SK-N-SH (cell line): Measurements from ENCODE around the gene HBB. TPM values are rescaled to one million over a fixed set of nuclear protein-coding genes. Genes with fewer than 3 reads are reported as not detected.

Experiments
- CTCF ChIA-PET: fragments of 300-600, 350-600 bp; formaldehyde crosslinking; extraction: SDS; loops from one replicate; lab custom pipeline; 2021; lab: Yijun Ruan, JAX
- POLR2A ChIA-PET: fragments of 350-600 bp; sonication (Branson Sonifier 250); formaldehyde crosslinking; extraction: SDS; loops from one replicate; lab custom pipeline; 2020; ENCODE audit warnings: antibody characterized with exemption, inconsistent platforms; lab: Yijun Ruan, JAX
- DNase-seq: peaks from one replicate; pipeline ENCODE4 v3.0.0; 2012
- H2AFZ ChIP-seq: fragments of 200-600 bp; sonication (generic); 2 replicates; pipeline ENCODE4 v1.8.1; 2016; ENCODE audit warnings: antibody characterized with exemption, mild to moderate bottlenecking, low read depth
- H3F3A ChIP-seq: fragments of 200-600 bp; sonication (generic); replicated peaks from 2 replicates; pipeline ENCODE3; 2016; ENCODE audit warnings: antibody characterized with exemption, mild to moderate bottlenecking; ENCODE audit not compliant: insufficient read depth
- H3K27ac ChIP-seq, 2 experiments: fragments of 200-500 bp in 1 of 2; fragments of 200-600 bp in 1 of 2; sonication (Bioruptor generic) in 1 of 2; sonication (generic), shearing (Covaris generic) in 1 of 2; 2 replicates each; pipeline versions ENCODE4 v1.5.1 to v1.6.1; 2014 to 2016; ENCODE audit warnings: low read depth in 2 of 2, inconsistent platforms in 1 of 2, low read length in 1 of 2, mild to moderate bottlenecking in 1 of 2, mixed read lengths in 1 of 2
- H3K27me3 ChIP-seq: fragments of 200-600 bp; sonication (generic), shearing (Covaris generic); 2 replicates; pipeline ENCODE4 v1.6.1; 2016; ENCODE audit warnings: mixed run types; ENCODE audit not compliant: insufficient read depth
- H3K36me3 ChIP-seq, 2 experiments: fragments of 200-500 bp in 1 of 2; fragments of 200-600 bp in 1 of 2; sonication (Bioruptor generic) in 1 of 2; sonication (generic) in 1 of 2; replicated peaks in 1 of 2; 2 replicates each; pipeline versions ENCODE3 to v1.5.1; 2014 to 2016; ENCODE audit warnings: low read length in 1 of 2, mild to moderate bottlenecking in 1 of 2; ENCODE audit not compliant: insufficient read depth in 2 of 2, control insufficient read depth in 1 of 2
- H3K4me1 ChIP-seq, 2 experiments: fragments of 200-500 bp in 1 of 2; fragments of 200-600 bp in 1 of 2; sonication (Bioruptor generic) in 1 of 2; sonication (generic), shearing (Covaris generic) in 1 of 2; 2 replicates each; pipeline versions ENCODE4 v1.5.1 to v1.6.1; 2014 to 2016; ENCODE audit warnings: low read depth in 1 of 2, low read length in 1 of 2, mixed run types in 1 of 2; ENCODE audit not compliant: insufficient read depth in 2 of 2, control insufficient read depth in 1 of 2
- H3K4me2 ChIP-seq: fragments of 200-600 bp; sonication (generic), shearing (Covaris generic); 2 replicates; pipeline ENCODE4 v1.6.1; 2017; ENCODE audit warnings: mixed run types
- H3K4me3 ChIP-seq, 2 experiments: fragments of 200-500 bp in 1 of 2; fragments of 200-600 bp in 1 of 2; sonication (Bioruptor generic) in 1 of 2; sonication (generic), shearing (Covaris generic) in 1 of 2; 2 replicates each; pipeline versions ENCODE4 v1.5.1 to v1.8.1; 2014 to 2016; ENCODE audit warnings: low read depth in 2 of 2, inconsistent platforms in 1 of 2, low read length in 1 of 2, mild to moderate bottlenecking in 1 of 2, mixed read lengths in 1 of 2, moderate library complexity in 1 of 2
- H3K79me2 ChIP-seq: fragments of 200-600 bp; sonication (generic); 2 replicates; pipeline ENCODE4 v1.8.1; 2017; ENCODE audit warnings: mild to moderate bottlenecking; ENCODE audit not compliant: insufficient read depth
- H3K9ac ChIP-seq: fragments of 200-600 bp; sonication (generic); 2 replicates; pipeline ENCODE4 v1.6.1; 2017; ENCODE audit warnings: mixed run types
- H3K9me2 ChIP-seq: fragments of 200-600 bp; sonication (generic); 2 replicates; pipeline ENCODE4 v1.6.1; 2017; ENCODE audit warnings: mixed run types
- H3K9me3 ChIP-seq: fragments of 200-600 bp; sonication (generic); 2 replicates; pipeline ENCODE4 v1.6.1; 2017; ENCODE audit warnings: mixed run types, mild to moderate bottlenecking, moderate library complexity
- H4K20me1 ChIP-seq: fragments of 200-600 bp; sonication (generic); 2 replicates; pipeline ENCODE4 v1.6.1; 2017; ENCODE audit warnings: mild to moderate bottlenecking, mixed run types; ENCODE audit not compliant: insufficient read depth
- EZH2phosphoT487 ChIP-seq: fragments of 200-600 bp; sonication (generic); IDR thresholded peaks from 2 replicates; pipeline ENCODE4 v1.6.1; 2017; ENCODE audit warnings: low read depth, mixed run types, mild to moderate bottlenecking, antibody characterized with exemption, moderate library complexity, borderline replicate concordance
- GABPA ChIP-seq: IDR thresholded peaks from 2 replicates; pipeline ENCODE4 v1.4.0; 2012; ENCODE audit warnings: low read depth, mild to moderate bottlenecking
- GATA2 ChIP-seq: sonication (generic); formaldehyde crosslinking; IDR thresholded peaks from 2 replicates; pipeline ENCODE4 v1.5.0; 2020; ENCODE audit warnings: mild to moderate bottlenecking, missing genetic modification reagents
- IRF3 ChIP-seq: fragments of 150-350 bp; IDR thresholded peaks from 2 replicates; pipeline ENCODE4 v1.6.1; 2016; ENCODE audit warnings: mild to moderate bottlenecking, low read depth, low read length
- JUND ChIP-seq: IDR thresholded peaks from 2 replicates; pipeline ENCODE4 v1.4.0; 2012
- MXI1 ChIP-seq: IDR thresholded peaks from 2 replicates; pipeline ENCODE4 v1.6.1; 2012; ENCODE audit warnings: mild to moderate bottlenecking, low read depth, low read length, improper control_type of control experiment
- NRF1 ChIP-seq: IDR thresholded peaks from 2 replicates; pipeline ENCODE4 v1.6.1; 2012; ENCODE audit warnings: low read depth, mild to moderate bottlenecking, low read length
- PBX3 ChIP-seq: IDR thresholded peaks from 2 replicates; pipeline ENCODE4; 2012
- RCOR1 ChIP-seq: fragments of 150-350 bp; IDR thresholded peaks from 2 replicates; pipeline ENCODE4 v1.6.1; 2017; ENCODE audit warnings: antibody characterized with exemption, low read length
- REST ChIP-seq: IDR thresholded peaks from 2 replicates; pipeline ENCODE4 v1.6.1; 2012; ENCODE audit warnings: mild to moderate bottlenecking, low read depth, low read length, moderate library complexity
- RFX5 ChIP-seq: IDR thresholded peaks from 2 replicates; pipeline ENCODE4 v1.6.1; 2012; ENCODE audit warnings: mild to moderate bottlenecking, improper control_type of control experiment, low read length
- SMC3 ChIP-seq: IDR thresholded peaks from 2 replicates; pipeline ENCODE4 v1.6.1; 2012; ENCODE audit warnings: low read depth, low read length, improper control_type of control experiment
- TCF12 ChIP-seq: IDR thresholded peaks from 2 replicates; pipeline ENCODE4 v1.4.0; 2012
- WGBS: methylation state at CpG from one replicate; pipeline ENCODE4 v1.1.6; 2017; ENCODE audit warnings: low lambda C conversion rate; 5-methylcytosine and 5-hydroxymethylcytosine counted together
- polyA plus RNA-seq, 3 experiments: library from polyadenylated mRNA; depleted of rRNA; stranded (reverse); fragments of >200 nt; gene quantifications; 2 replicates each; pipeline ENCODE4 v1.2.3, GENCODE V29; 2012

HBB gene
- polyA plus RNA-seq, 1 of the 3 experiments (the other 2 are of a cell fraction) = not detected

GRCh38 chr11:5200582-5200981 is 26.3 kb downstream of the HBB start, which contains the start of gene OR51V1:
OR51V1 (minus strand) TSS chr11:5200682; CDS start chr11:5200682, 0 bp downstream.
- Histone ChIP-seq H2AFZ (no peak within 1 kb of the TSS), H3K27ac (no peak within 1 kb of the TSS), H3K36me3 (no peaks in the 10 kb centered on the region), H3K9me3 (no peaks in the 10 kb centered on the region), H3K4me3 (no peak within 1 kb of the TSS), H3K9ac (no peak within 1 kb of the TSS), H3K4me1 (no peaks in the 10 kb centered on the region), H3K4me2 (no peak within 1 kb of the TSS), H3K79me2 (no peaks in the 10 kb centered on the region), H3K9me2 (no peaks in the 10 kb centered on the region), H3F3A (no peaks in the 10 kb centered on the region), H4K20me1 (no peaks in the 10 kb centered on the region), H3K27me3 (peaks cover 6% of the 10 kb centered on the region; the same call in 1 of the 2 replicates)
- 0% methylated on average over 1 of the region's 1 CpG for WGBS
- no peak for DNase-seq
- POLR2A ChIA-PET = no interaction called here
- CTCF ChIA-PET = no interaction called here
- TF ChIP-seq RCOR1 (no peak), IRF3 (no peak), REST (no peak), RFX5 (no peak), GATA2 (CRISPR knock-in tag) (no peak)

- Histone ChIP-seq H3K9me3 (no peaks in the 10 kb centered on the region), H3F3A (no peaks in the 10 kb centered on the region), H3K79me2 (no peaks in the 10 kb centered on the region), H3K27ac (no peak overlapping the region), H3K4me1 (no peaks in the 10 kb centered on the region), H3K9ac (no peak overlapping the region), H3K36me3 (no peaks in the 10 kb centered on the region), H3K9me2 (no peaks in the 10 kb centered on the region), H3K4me3 (no peak overlapping the region), H4K20me1 (no peaks in the 10 kb centered on the region), H3K4me2 (no peak overlapping the region), H2AFZ (no peak overlapping the region), H3K27me3 (peaks cover 6% of the 10 kb centered on the region; the same call in 1 of the 2 replicates)
- ChIA-PET CTCF (interaction anchor here (1.2 kb wide), 1 partner anchor 43 kb away, joined by 4 read pairs; no protein-coding TSS in a partner anchor), POLR2A (no interaction called here)
- TF ChIP-seq SMC3 = no peak
- TF ChIP-seq PBX3 = no peak
- no peak for TF ChIP-seq MXI1
- TF ChIP-seq EZH2phosphoT487 = no peak
- no peak for TF ChIP-seq JUND
- no peak for TF ChIP-seq GABPA
- no peak for TF ChIP-seq TCF12
- no peak for TF ChIP-seq NRF1
- DNase-seq = no peak
Observed at GRCh38 chr11:5198285-5198684, 28.6 kb downstream of the HBB start.
